CD4-positive, alpha-beta T cell treated with Interleukin-15 for 4 hours (primary cell): ENCODE results near the gene GPATCH8.
"Not testable (repeated sequence)": the region's sequence is repeated elsewhere in the genome, so short reads cannot be mapped to it uniquely, and the experiment has no call there.

Experiments
- DNase-seq: peaks from one replicate; pipeline ENCODE4 v3.0.0-alpha.2; 2020; ENCODE audit warnings: low spot score

The GPATCH8 gene

GRCh38 chr17:44396946-44397345 lies 106.3 kb downstream of the GPATCH8 start:
- no peak for DNase-seq

DNA sequence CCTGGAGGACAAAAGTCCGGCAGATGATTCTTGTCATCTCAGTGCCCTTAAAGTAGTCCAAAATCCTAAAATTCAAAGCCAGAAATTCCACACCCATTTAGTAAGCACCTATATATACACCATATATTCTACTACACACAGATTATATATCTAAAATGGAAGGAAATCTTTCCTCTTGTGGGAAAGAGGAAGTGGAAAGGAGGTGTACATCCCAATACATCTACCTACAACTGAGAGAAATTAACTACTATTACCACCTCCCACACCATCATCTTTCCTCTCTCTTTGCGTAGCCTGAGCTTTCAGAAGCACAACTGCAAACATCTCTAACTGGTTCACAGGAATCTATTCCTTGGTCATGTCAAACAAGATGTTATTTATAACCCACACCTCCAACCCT lies 108.4 kb downstream of the GPATCH8 start:
- no peak for DNase-seq

DNA sequence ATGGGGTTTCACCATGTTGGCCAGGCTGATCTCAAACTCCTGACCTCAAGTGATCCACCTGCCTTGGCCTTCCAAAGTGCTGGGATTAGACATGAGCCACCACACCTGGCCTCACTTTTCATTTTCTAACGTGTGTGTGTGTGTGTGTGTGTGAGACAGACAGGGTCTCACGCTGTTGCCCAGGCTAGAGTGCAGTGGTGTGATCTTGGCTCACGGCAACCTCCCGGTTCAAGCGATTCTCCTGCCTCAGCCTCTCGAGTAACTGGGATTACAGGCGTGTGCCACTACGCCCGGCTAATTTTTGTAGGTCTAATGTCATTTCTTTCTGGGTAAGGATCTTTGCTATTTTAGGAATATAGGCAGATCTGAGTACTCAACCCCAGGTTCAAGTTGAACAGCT lies 109.1 kb downstream of the GPATCH8 start:
- not testable (repeated sequence) for DNase-seq

DNA sequence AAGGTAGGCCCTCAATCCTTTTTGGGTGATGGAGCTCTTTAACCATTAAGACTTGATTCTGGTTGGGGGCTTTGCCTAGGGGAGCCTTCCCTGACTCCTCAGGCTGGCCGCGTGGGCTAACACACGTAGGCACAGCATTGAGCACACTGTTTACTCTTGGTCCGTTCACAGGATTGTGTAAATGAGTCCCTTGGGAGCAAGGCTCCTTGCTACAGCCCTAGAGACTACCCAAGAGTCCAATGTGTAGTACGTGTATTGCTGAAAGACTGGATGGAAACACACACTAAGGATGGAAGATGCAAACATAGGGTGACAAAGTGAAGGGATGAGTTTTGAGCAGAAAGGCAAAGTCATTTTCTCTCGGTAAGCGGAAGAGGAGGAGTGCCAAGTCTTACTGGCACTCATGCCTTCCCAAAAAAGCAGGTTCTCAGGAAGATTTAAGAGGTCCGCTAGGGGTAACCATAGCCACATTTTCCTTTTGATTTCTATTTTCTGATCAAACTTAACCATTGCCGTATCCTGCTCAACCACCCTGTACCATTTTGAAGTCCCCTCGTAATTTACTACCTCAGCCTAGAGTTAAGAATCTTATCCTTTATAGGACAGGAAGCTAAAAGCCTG lies 112.8 kb downstream of the GPATCH8 start:
- no peak for DNase-seq

DNA sequence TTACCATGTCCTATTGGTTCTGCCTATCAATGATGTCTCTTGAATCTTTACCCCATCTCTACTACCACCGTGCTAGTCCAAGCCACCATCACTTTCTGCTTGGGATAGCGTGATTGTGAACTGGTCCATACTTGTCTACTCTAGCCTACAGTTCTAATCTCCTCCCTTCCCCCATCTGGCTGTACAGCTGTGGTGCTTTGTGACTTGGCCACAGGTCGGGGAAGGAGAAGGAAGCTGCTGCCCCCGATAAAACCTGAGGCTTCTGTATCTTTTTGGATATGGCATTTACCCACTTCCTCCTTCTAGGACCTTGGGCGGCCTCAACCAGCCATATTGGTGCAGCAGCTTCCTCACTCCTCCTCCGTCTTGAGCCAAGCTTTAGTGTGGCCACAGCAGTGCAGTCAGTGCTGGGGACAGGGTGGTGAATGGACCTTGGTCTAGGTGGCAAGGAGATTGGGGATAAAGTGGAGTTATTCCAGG lies 113.4 kb downstream of the GPATCH8 start:
- no peak for DNase-seq

- no peak for DNase-seq
Measured at GRCh38 chr17:44389281-44389680, 113.9 kb downstream of the GPATCH8 start, which contains the start of gene ITGA2B. Gene ITGA2B (minus strand): TSS chr17:44389649. CDS start chr17:44389473, 176 bp downstream.

DNA sequence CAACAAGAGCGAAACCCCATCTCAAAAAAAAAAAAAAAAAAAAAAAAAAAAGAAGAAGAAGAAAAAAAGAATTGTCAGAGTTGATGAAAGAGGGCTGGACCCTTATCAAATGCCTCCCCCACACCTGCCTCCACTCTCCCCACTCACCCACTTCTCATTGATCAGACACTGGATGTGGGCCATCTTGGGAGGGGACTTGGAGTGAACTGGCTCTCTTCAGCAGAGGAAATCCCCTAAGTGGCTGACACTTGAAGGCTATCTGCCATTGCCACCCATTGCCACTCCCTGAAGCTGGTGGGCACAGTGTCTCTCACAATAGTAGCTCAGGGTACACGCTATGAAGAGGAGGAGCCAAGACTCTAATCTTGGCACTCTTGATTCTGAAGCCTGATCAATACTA lies 115.4 kb downstream of the GPATCH8 start:
- no peak for DNase-seq

DNA sequence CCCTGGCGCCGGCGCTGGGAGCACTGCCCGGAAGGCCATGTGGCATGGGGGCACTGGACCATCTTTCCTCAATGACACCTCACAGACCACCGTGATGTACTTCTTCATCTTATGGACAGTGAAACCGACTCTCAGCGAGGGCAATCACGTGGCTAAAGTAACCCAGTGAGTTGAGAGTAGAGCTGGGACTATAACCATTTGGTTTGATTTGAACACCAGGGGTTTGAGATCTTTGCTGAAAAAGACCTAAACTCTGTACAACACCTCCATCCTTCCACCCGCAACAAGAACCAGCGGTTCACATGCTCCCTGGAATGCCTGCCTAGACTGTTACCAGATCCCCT lies 117.1 kb downstream of the GPATCH8 start:
- no peak for DNase-seq

DNA sequence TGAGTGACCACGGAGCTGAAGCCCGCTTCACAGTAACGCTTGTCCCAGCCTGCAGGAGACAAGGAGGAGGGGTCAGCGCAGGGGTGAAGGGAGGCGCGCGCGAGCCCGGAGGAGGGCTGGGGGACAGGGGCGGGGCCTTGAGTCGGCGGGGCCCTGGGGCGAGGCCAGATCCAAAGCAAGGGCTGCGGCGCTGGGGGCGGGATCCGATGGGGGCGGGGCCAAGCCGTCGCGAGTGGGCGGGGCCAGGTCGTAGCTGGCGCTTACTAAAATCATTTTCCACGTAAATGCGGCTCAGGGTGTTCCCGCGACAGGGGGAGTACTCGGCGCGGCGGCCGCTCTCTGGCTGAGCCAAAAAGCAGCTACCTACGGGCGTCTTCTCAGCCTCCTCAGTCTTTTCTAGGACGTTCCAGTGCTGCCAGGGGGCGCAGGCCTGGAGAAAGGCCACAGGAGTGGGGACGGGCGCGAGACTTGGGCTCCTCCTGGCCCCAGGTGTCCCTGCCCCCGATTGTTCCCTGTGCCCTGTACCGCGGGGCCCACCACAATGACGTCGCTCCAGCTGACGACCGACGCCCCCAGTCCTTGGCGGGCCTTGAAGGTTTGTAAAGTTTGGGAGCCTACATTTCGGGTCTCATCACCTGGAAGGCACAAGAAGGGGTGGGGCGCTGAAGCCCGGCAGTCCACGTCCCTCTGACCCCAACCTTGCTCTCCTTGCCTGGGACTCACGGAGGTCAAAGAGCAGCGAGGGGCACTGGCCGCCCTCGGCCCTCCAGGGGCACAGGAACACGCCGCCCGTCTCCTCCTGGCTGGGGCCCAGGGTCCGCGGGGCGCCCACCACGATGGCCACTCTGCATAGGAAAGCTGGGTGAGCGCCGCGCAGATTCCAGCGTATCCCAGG lies 117.7 kb downstream of the GPATCH8 start:
- DNase-seq, result peak; percentile 84

DNA sequence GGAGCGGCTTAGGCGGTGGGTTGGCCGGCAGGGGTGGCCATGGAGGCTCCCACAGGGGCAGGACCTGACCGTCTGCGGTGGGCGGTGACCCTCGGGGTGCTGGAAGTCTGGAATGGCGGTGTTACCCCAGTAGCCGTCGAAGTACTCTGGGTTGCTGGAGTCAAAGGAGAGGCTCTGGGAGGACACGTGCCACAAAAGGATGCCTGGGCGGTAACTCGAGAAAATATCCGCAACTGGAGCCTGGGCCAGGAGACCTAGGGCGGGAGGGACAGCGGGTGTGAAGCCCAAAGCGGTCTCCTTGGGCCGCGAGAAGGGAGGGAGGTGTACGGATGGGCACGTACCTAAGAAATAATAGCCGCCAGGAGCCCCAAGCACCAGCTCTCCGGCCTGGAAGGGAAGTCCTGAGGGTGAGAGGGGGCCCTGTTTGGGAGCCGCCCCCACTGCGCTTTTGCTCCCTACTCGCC lies 118.4 kb downstream of the GPATCH8 start:
- DNase-seq, result no peak

DNA sequence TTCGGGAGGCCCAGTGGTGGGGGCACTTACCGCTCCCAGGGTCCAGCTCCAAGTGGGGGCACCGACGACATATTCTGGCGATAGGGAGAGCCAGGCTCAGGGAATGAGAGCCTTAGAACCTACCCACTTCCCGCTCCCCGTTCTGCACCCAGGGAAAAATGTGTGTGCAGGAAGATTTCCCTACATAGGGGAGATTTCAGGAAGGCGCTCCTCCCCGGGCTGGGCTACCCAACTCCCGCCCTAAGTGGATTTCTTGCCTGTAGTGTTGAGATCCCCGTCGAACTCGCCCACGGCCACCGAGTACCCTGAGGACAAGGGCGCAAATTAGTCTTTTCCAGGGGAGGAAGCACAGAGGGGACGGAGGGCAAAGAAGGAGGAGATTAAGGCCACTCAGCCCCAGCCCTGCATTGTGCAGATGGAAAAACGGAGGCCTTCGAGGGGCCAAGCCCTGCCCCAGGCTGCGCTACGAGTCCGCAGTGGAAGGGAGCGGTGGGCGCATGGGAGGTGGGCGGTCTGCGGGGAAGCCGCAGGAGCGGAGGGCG lies 118.9 kb downstream of the GPATCH8 start:
- DNase-seq, result no peak

DNA sequence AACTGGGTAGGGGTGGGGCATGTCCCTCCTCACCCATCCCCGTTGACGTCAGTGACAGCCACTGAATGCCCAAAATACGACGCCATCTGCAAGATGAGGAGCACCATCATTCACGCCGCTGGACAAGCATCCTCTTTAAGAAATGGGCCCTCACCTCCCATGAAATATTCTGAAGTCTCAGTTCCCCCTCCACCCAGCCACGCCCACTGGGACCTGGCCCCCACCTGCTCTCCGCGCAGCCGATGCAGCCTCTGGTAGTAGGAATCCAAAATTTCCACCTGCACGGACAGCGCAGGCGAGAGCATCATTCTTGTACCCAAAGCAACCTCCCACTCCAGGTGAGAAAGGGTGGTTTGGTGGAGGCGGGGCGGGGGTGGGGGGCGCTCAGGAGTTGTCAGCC lies 119.3 kb downstream of the GPATCH8 start:
- DNase-seq, result no peak

DNA sequence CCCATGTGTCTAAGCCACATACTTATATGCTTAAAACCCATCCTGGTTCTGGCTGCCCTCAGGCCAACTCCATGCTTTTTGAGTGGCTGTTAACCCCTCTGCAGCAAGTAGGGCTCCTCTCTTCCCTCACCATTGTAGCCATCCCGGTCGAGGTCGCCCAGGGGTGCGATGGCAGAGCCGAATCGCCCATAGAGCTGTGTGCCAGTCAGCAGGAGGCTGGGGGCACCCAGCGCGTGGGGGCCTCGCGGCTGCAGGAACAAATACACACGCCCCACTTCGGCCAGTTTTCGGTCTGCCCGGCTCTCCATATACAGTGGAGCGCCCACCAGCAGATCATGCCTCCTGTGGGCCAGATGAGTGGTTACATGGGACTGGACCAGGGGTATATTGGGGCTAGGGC lies 119.8 kb downstream of the GPATCH8 start:
- DNase-seq, result no peak

- DNase-seq, result no peak
Measured at GRCh38 chr17:44382917-44383316, 120.3 kb downstream of the GPATCH8 start.

DNA sequence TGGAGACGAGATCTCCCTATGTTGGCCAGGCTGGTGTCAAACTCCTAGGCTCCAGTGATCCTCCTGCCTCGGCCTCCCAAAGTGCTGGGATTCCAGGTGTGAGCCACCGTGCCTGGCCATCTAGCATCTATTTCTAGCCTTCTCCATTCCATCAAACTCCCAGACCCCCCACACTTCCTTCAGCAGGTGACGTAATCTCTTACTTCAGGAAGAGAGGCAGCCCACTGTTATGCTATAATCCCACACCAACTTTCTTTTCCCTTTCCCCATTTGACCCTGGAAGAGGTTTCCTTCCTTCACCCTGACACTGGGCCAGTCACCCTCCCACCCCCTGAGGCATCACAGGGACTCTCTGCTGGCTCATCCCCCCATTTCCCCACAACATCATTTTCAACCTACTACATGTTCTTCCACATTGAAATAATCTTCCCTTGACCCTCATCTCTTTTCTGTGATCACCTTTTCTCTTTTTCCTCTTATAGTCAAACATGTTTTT lies 121.3 kb downstream of the GPATCH8 start:
- no peak for DNase-seq

GRCh38 chr17:44380767-44381166 lies 122.4 kb downstream of the GPATCH8 start:
- DNase-seq, result no peak

DNA sequence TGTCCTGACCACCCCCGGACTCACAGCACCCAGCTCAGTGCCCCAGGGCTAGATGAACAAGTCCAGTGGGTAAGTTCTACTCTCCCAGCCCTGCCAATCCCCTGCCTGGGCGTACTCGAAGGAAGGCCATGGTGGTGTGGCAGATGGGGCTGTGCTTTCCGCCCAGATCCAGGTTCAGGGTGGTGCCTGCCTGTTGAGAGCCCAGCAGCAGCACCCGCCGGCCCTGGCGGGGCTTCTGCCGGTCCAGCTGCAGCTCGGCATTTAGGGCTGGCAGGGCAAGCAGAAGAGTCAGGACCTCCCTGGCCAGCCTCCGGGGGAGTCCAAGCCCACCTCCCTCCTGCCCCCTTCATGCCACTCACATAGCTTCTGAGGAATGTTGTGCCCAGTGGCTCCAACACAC lies 123.3 kb downstream of the GPATCH8 start:
- DNase-seq, result no peak

GRCh38 chr17:44378171-44378705 lies 125.0 kb downstream of the GPATCH8 start:
- DNase-seq, result no peak

GRCh38 chr17:44376779-44377178 lies 126.4 kb downstream of the GPATCH8 start:
- no peak for DNase-seq

DNA sequence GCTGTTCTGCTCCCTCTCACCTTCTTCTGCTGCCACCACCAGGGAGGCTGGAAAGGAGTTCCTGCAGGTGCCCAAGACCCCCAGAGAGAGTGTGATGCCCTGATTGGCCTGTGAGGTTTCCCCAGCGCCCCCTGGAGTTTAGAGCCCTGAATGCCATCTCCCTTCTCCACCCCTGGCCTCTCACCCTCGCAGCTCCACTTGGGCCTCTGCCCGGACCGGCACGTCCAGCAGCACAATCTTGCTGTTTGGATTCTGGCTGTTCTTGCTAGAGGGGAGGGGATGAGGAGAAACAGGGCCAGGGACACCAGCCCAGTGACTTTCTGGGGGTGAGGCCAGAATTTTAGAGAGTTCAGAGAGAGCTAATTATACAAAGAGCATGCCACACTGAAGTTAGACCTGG lies 127.1 kb downstream of the GPATCH8 start:
- DNase-seq, result no peak

DNA sequence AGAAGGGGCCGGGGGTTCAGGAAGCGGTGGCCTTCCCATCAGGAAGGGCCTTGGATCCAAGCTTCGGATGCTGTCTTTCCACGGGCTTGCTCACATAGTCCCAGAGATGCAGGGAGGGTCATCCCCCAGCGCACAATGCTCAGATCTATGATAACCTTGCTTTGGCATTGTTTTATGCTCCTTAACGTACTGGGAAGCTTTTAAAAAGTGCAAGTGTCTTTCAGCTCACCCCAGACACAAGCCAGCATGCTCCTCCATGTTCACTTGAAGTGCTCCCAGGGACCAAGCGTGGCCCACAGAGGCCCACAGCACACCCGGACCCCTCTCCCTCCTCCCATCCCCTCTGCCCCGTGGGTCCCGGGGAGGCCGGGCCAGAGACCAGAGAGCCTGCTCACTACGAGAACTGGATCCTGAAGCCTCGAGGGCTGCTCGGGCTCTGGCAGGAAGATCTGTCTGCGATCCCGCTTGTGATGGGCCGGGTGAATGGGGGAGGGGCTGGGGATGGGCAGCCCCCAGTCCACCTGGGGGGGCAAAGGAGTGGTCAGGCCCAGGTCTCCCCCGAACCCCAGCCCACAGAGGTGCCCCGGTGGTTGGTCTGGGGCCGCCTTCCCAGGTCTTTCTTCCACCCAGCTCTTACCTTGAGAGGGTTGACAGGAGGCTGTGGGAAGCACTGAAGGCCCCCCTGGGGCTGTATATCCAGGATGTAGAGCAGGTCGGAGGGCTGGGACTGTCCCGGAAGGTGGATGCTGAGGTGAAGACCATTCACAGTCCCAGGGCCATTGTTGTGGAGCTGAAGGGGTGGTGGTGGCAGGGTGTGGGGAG lies 127.8 kb downstream of the GPATCH8 start:
- no peak for DNase-seq
